HG02642 (cell line): ENCODE data around the gene SLC29A3.

Experiments
- ATAC-seq: cut with Tn5 transposase; IDR thresholded peaks from one replicate; pipeline ENCODE4 v1.9.1; 2021; ENCODE audit warnings: mild to moderate bottlenecking; ENCODE audit not compliant: unreplicated experiment, poor library complexity

Gene SLC29A3

GRCh38 chr10:71388583-71389310 is 69.7 kb downstream of the SLC29A3 start:
- no peak for ATAC-seq

- ATAC-seq = no peak
These were observed 70.9 kb downstream of the SLC29A3 start for GRCh38 chr10:71389768-71390460.

GRCh38 chr10:71390461-71390835 is 71.4 kb downstream of the SLC29A3 start:
- no peak for ATAC-seq

- ATAC-seq = no peak
These were observed 72.0 kb downstream of the SLC29A3 start for GRCh38 chr10:71390921-71391690.

GRCh38 chr10:71391701-71392100 is 72.6 kb downstream of the SLC29A3 start:
- ATAC-seq = no peak

- no peak for ATAC-seq
These were observed 73.2 kb downstream of the SLC29A3 start for GRCh38 chr10:71392292-71392691.

- no peak for ATAC-seq
These were observed 74.0 kb downstream of the SLC29A3 start for GRCh38 chr10:71392791-71393781.

- ATAC-seq = no peak
These were observed 74.9 kb downstream of the SLC29A3 start for GRCh38 chr10:71393841-71394475.

GRCh38 chr10:71394926-71395562 is 76.0 kb downstream of the SLC29A3 start:
- ATAC-seq = no peak

- ATAC-seq = no peak
These were observed 76.6 kb downstream of the SLC29A3 start for GRCh38 chr10:71395621-71396020.

GRCh38 chr10:71396084-71396710 is 77.1 kb downstream of the SLC29A3 start:
- no peak for ATAC-seq

GRCh38 chr10:71396711-71397295 is 77.7 kb downstream of the SLC29A3 start, which contains the start of gene CDH23:
CDH23 (plus strand) TSS chr10:71396920; CDS start chr10:71439832, 42,912 bp downstream.
- ATAC-seq = no peak

- ATAC-seq = no peak
These were observed 78.5 kb downstream of the SLC29A3 start for GRCh38 chr10:71397296-71398212.

- no peak for ATAC-seq
These were observed 79.9 kb downstream of the SLC29A3 start for GRCh38 chr10:71398976-71399375.

- no peak for ATAC-seq
These were observed 80.9 kb downstream of the SLC29A3 start for GRCh38 chr10:71399946-71400345.

GRCh38 chr10:71401056-71401455 is 82.0 kb downstream of the SLC29A3 start:
- ATAC-seq = no peak

GRCh38 chr10:71402005-71402404 is 82.9 kb downstream of the SLC29A3 start:
- ATAC-seq = no peak
